DMS79 treated with DMSO at 0.1 percent for 48 hours (cell line): ENCODE data around the gene PRKAG2.

ENCODE experiments used
- DNase-seq: peaks from one replicate; lab custom pipeline; 2025; lab: John Stamatoyannopoulos, UW

Gene PRKAG2

DNA sequence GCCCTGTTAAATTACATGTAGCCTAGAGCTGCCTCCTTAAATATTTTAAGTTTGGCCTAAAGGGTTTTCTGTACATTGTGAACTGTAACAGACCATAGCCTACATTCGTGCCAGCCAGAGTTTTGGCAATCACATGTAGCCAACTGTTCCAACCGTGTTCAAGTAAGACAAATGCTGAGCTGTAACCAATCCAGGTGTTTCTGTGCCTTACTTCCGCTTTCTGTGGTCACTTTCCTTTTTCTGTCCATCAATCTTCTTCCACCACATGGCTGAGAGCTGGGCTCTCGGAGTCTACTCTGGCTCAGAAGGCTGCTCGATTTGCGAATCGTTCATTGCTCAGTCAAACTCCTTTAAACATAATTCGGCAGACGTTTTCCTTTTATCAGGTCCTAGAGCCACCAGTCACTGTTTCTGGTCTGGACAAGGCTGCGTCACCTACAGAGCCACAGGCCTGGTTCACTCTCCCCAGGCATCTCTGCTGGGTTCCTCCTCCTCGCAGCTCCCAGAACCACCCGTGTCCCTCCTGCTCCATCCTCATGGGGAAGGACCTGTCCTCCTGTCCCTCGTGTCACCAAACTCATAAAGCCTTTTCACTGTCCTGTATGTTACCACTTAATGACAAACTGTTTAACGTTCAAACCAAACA is 199.2 kb downstream of the PRKAG2 start:
- DNase-seq = no peak

DNA sequence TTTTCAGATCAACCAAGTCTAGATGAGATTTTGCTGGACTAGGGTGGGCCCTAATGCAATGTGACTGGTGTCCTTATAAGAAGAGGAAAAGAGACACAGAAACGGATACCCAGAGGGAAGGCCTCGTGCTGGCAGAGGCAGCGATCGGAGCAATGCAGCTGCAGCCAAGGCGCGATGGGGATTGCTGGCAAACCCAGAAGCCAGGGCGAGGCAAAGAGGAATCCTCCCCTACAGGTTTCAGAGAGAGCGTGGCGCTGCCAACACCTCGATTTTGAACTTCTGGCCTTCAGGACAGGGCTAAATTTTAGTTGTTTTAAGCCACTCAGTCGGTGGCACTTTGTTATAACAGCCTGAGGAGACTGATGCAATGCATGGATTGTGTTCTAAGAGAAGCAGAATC is 200.2 kb downstream of the PRKAG2 start:
- no peak for DNase-seq

DNA sequence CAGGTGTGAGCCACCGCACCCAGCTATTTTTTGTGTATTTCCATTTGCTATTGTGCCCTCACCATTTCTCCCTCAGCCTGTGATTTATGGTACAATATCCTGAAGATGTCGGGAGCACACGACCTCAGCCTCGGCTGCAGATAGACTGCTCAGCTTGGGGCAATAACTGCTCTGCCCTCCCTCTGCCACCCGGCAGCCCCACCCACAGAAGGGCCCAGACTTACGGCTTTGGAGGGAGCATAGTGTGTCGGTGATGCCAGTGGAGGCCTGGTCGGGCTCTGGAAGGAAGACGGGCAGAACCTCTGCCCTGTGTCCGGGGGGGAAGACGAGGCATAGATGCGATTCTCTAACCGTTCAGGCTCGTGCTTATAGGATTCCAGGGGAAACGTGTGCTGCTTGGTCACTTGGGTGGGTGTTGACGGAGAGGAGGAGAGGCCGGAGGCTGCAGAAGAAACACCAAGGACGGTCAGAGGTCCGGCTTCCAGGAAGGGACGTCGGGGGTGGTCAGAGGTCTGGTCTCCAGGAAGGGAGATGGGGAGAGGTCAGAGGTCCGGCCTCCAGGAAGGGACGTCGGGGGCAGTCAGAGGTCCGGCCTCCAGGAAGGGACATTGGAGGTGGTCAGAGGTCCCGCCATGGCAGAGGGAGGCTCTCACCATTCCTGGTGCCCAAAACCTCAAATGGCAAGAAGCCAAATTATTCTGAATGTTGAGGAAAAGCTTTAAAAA is 201.6 kb downstream of the PRKAG2 start:
- no peak for DNase-seq

DNA sequence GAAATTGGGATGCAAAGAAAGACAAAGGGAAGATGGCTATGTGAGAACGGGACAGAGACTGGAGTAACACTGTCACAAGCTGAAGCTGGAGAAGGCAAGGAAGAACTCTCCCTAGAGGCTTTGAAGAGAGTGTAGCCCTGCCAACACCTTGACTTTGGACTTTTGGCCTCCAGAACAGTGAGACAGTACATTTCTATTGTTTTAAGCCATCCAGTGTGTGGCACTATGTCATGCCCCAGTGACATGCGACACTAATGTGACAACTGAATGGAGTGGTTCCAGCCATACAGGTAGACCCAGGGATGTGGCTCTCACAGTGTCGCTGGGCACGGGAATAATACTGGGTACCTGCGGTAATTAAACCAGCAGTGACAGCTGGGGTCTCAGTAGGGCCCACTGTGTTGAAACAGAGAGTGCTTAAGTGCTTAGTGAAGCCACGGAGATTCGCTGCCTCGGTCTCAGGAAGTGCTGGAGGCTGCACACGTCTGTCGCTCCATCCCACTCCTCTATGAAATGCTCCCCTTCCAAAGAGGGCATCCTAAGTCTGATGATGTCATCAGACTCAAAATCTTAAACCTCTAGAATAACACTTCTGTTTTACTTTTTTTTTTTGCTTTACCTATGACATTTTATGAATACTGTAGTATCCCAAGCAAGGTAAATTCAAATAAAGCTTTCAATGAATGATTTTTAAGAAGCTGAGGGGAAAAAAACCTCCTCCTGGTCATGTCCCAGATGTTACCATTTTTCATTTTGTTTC is 202.6 kb downstream of the PRKAG2 start:
- no peak for DNase-seq

DNA sequence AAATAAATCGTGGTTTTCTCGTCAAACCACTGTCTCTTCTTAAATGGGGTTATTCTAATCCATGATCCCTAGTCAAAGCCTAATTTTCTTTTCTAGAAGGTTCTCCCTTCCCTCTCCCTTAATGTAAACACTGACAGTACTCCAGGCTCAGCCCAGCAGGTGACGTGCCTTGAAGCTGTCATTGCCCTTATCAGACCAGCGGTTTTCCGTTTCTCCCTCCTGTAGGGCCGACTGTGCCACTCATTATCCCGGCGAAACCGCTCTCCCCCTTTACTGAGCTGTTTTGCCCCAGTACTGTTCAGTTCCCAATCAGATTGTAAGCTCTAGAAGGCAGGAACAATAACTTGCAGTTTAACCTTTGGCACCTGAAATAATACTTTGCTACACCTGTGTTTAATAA is 203.7 kb downstream of the PRKAG2 start:
- DNase-seq = no peak

DNA sequence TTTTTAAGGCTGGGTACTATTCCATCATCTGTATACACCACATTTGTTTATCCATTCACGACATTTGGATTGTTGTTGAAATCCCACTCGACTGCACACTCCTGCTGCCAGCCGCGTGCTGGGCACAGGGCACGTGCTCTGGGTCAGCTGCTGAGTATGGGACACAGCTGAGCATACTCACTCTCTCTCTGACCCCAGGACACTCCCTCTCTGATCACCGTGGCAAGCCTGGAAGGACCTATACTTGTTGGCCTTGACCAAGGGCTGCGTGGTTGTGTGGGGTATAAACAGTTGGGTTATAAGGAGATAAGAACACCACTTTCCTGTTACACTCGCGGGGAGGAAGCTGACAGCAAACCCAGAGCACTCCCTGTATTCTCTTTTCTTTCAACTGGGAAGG is 204.2 kb downstream of the PRKAG2 start:
- no peak for DNase-seq

DNA sequence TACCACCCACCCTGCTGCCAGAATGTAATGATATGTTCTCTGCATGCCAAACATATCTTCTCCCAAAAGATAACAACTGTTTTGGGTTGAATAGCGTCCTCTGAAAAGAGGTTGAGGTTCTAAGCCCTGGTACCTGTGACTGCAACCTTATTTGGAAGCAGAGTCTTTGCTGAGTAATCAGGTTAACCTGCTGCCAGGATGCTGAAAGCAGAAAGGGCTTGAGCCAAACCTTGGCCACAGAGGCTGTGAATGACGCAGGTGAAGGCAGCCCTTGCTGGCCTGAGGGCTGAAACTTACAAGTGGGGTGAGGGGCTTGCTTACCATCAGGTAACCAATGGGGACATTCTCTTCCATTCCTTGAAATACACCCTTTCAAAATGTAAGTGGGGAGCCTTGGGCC is 205.4 kb downstream of the PRKAG2 start:
- DNase-seq = no peak

DNA sequence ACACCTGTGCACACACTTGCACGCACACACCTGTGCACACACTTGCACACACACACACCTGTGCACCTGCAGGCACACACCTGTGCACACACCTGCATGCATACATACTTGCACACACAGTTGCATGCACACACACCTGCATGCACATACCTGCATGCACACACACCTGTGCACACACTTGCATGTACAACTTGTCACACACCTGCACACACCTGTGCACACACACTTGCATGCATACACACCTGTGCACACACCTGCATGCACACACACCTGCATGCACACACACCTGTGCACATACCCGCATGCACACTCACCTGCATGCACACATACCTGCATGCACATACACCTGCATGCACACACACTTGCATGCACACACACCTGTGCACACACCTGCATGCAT is 207.2 kb downstream of the PRKAG2 start:
- DNase-seq = no peak

DNA sequence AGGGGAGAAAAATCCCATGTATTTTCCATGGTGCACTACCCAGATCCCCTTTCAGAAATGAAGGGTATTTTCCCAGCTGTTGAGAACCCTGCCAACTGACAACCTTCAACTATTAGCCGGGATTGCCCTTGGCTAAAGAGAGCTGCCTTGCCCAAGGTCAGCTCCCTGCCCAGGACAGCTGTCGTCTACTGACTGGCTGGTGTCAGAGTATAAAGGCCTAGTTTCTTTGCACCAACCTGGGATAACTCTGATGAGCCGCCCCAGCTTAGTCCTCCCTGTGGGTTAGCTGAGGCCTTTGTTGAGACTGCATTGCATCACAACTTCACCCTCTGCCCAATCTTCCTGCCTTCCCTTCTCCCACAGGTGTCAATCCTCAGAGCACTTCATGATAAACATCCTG is 210.0 kb downstream of the PRKAG2 start:
- no peak for DNase-seq

DNA sequence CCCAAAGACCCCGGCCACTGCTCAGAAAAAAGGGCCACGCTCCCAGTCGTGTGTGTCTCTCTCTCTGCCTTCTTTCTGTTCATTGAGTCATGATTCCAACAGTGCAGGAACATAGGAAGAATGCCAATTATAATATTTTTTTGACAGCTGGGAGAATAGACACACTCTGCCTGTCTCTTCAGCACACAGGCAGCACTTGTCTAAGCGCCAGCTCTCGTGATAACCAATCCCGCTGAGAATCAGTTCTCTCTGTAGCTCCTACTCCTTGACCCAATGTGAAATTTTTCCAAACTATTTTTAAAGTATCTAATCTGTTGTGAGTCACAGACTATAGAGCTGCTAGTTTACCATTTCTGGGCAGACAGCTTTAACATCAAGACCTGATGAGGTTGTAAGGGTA is 211.5 kb downstream of the PRKAG2 start:
- no peak for DNase-seq

DNA sequence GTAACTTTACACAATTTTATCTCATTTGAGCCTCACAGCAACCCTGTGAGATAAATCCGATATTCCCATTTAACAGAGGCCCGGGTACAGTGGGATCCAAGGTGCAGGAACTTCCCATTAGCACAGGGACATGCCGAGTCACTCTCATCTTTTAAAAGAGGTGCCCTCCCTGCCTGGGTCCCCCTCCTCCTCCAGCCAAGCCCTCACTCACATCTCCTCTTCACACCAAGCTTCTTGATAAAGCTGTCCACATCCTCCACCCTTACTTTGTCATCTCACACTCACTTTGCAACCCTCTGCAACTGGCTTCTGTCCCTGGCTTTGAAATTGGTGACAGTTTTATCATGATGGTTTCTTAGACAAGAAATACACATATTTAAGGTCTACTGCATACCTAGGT is 212.6 kb downstream of the PRKAG2 start:
- DNase-seq = no peak

DNA sequence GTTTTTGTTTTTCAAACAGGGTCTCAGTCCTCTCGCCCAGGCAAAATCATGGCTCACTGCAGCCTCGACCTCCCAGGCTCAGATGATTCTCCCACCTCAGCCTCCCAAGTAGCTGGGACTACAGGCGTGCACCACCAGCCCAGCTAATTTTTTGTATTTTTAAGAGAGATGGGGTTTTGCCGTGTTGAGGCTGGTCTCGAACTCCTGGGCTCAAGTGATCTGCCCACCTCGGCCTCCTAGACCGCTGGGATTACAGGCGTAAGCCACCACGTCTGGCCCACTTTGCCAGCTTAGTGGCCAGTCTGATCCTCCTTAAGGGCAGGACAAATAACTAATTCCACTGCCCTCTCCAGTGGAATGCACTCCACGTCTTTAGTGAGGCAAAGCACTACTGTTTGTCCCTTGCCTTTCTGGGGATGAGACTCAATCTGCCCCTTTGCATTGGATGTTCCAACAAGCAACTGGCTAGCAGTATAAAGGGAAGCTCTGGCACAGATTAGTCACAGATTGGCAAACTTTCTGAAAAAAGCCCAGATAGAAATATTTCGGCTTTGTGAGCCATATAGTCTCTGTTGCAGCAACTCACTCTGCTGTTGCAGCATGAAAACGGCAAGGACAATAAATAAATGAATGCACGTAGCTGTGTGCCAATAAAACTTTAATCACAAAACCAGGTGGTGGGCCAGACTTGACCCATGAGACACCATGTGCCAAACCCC is 213.4 kb downstream of the PRKAG2 start:
- no peak for DNase-seq

DNA sequence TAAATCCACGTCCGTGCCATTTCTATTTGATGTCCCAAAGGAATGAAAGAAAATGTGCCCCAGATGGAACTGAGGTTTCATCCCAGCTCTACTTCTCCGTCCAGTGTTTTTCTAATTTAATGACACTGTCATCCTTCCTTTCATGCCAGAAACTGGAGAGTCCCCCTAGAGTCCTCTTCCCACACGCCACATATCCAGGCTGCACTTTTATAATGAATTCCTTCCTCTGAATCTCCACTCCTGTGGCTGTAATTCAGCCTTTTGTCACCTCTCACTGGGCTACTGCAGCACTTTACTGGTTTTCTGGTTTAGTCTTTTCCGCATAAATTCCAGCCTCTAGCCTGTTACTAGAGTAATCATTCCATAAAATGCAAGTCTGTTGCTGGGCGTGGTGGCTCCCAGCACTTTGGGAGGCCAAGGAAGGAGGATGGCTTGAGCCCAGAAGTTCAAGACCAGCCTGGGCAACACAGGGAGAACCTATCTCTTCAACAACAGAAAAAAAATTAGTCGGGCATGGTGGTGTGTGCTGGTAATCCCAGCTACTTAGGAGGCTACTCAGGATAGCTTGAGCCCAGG is 214.6 kb downstream of the PRKAG2 start:
- DNase-seq = no peak

DNA sequence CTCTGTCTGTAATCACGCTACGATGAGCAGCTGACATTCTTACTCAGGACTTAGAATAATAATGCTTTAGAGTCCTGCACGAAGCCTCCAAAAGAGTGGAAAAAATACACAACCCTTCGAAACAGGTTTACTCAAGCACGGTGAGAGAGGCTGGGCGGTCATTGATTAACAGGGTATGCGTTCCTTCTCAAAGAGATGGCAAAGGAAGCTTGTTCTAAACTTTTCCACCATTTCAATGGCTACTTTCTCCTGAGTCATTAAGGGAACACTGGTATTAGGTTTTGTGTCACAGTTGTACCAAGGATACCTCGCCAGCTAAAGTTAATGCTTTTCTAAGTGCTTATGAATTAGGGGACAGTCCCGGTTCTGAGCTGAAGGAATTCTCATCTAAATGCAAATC is 215.3 kb downstream of the PRKAG2 start:
- DNase-seq = no peak

DNA sequence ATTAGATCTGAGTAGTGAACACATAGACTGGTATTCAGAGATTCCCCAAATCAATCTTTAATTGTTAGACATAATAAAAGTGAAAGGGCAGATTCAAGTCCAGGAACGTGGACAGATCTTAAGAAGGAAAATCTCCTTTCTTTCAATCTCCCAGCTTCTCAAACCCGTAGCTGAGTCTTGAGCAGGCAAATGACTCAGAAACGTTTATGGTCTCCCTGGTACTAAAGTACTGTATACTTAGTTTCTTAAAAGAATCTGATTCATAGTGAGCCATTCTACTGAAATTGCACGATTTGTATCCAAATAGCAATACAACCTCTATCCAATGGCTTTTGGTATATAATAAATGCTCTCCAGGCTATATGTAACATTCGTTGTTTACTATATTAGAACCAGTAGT is 216.8 kb downstream of the PRKAG2 start:
- DNase-seq = no peak

DNA sequence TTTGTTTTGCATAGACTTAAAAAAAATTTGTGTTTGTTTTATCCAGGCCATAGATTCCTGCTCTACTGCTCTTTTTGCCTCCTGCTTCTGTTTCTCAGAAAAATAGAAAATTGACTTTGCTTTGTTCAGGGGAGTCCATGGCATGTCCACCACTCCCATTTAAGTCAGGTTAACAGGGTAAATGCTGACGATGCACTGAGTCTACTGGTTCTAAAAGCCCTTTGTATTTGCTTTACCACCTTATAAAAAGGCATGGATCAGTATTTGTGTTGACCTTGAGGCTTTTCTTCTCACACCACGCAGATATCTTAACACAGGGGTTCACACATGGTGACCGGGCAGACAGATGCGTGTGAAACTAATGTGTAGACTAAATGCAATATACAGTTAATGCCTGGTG is 217.7 kb downstream of the PRKAG2 start:
- no peak for DNase-seq

DNA sequence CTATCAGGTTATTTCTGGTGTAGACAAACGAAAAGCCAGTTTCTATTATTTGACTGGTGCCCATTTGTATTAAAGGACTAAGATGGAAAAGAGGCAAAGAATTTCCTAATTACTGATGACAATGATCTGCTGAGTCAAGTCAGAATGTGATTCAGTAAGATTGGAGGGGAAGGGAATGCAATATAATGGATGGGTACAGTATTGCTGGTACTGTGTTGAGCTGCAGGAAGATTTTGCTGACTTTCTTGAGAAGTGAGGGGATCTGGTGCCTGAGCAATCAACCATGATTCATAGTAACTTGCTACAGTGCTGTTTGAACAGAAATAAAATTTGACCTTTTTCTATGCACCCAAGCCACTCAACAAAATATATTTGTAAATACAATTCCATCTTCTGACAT is 218.1 kb downstream of the PRKAG2 start:
- no peak for DNase-seq

DNA sequence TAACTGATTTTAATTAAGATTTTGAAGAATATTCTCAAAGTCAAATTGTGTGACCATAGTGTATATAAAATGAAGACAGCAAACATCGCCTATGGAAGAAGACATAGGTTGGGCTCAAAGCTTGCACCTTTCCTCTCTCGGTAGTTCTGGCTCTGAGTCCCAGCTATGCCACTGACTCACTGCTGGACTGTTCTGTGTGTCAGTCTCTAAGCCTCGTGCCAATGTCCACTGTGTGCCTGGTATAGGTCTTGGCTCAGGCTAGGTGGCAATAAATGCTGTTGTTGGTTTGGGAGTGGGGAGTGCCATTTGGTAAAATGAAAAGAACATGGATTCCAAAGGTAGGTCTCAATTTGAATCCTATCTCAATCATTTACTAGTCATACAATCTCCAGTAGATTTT is 219.7 kb downstream of the PRKAG2 start:
- no peak for DNase-seq

DNA sequence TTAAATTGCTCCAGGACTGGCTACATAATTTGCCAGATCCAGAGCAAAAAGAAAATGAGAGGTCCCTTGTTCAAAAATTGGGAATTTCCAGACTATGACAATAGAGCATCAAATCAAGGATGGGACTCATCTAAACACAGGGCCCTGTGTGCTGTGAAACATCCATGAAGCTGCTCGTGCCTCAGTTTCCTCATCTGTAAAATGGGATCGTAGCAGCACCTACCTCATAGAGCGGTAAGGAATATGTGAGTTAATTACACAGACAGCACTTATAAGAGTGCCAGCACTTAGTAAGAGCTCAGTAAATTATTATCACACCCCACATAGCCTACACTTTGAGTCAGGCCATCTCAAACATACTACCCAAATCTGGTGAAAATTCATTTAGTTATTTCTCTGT is 221.4 kb downstream of the PRKAG2 start:
- no peak for DNase-seq

DNA sequence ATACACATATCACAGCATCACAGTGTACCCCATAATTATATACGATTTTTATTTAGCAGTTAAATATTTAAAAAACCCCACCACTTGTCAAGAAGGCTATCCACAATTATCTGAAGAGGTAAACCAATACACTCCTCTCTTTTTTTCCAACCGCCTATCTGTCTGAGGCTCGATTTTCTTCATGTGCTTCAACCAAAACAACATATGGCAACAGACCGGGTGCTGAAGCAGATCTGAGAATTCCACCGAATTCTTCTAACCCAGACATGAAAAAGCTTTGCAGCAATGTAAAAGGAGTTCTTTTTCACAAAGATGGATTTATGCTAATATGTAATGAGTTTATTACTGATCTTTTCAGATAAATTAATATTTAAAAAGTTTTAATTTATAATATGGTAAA is 224.8 kb downstream of the PRKAG2 start:
- peak; percentile 19 for DNase-seq

DNA sequence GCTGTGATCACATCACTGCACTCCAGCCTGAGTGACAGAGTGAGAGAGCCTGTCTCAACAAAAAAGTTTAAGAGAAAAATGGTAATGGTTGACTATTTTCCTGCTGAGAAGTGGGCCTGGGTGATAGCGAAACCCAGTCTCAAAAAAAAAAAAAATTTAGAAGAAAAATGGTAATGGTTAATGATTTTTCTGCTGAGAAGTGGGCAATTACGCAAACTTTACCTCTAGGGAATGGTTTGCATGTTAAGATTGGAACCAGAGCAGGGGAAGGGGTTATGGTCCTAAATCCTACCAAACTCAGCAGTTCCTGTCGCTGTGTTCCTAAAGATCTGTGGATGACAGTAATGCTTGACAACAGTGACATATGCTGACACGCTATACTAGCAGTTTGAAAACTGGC is 226.8 kb downstream of the PRKAG2 start:
- no peak for DNase-seq

DNA sequence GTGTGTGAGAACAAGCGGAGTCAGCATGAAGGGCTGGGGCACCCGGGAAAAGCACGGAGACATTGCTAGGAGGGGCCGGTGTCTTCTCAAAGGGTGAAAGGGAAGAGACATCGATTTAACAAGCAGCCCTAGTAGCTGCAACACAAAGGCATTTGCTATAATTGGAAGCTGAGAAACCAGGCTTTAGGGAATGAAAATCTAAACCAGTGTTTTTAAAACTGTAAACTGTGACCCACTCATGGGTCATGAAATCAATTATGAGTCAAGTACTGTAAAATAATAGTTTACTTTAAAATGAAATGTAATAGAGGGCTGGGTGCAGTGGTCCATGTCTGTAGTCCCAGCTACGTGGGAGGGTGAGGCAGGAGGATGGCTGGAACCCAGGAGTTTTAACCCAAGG is 228.5 kb downstream of the PRKAG2 start:
- DNase-seq = no peak
